ENCODE data around the gene PRR11.
A peak's percentile ranks its signal among the peaks of the same experiment; 100 is the strongest.
"Not testable (repeated sequence)": the region's sequence is repeated elsewhere in the genome, so short reads cannot be mapped to it uniquely, and the experiment has no call there.

PRR11 gene

GRCh38 chr17:59151591-59151990 is 4.0 kb upstream of the PRR11 start:
- no peak for DNase-seq (ENCODE audit: low read depth)

DNA sequence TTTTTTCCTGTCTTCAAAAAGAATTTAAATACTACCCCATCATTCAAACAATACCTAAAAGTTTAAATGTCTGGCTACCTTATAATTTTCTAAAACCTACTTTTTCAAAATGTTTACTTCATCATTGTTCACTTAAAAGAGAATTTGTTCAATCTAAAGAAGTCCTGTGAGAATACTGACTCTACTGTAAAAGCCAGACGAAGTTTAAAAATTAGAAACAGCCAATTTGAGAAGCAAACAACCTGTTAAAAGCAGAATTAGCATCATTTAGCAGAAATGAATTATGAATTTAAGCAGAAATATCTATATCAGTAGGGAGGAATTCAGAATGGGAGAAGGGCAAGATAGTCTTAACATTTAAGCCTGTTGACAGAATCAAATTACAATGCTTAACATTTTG is 2.6 kb upstream of the PRR11 start:
- no peak for DNase-seq (ENCODE audit: low read depth)

GRCh38 chr17:59154292-59154720 is 1.2 kb upstream of the PRR11 start:
- DNase-seq (ENCODE audit: low read depth): peak; percentile 5

- peak; percentile 94 for DNase-seq (ENCODE audit: low read depth)
Observed at GRCh38 chr17:59154721-59155438, 666 bp upstream of the PRR11 start, which contains the start of gene SKA2. SKA2 (minus strand) TSS chr17:59155186; CDS start chr17:59155163, 23 bp downstream.

- no peak for DNase-seq (ENCODE audit: low read depth)
Observed at GRCh38 chr17:59160157-59161025, 4.8 kb downstream of the PRR11 start.

DNA sequence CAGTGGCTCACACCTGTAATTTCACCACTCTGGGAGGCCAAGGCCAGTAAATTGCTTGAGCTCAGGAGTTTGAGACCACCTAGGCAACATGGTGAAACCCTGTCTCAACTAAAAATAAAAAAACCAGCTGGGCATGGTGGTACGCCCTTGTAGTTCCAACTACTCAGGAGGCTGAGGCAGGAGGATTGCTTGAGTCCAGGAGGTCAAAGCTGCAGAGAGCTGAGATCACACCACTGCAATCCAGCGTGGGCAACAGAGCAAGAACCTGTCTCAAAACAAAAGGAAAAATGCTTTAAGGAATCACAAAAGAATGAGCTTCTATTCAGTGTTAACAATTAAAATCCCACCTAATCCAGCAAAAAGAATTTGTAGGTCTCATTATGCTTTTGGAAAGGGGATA is 5.9 kb downstream of the PRR11 start:
- no peak for DNase-seq (ENCODE audit: low read depth)

GRCh38 chr17:59165933-59166342 is 10.4 kb downstream of the PRR11 start:
- peak; percentile 6 for DNase-seq (ENCODE audit: low read depth)

GRCh38 chr17:59167571-59168001 is 12.0 kb downstream of the PRR11 start:
- DNase-seq (ENCODE audit: low read depth): no peak

DNA sequence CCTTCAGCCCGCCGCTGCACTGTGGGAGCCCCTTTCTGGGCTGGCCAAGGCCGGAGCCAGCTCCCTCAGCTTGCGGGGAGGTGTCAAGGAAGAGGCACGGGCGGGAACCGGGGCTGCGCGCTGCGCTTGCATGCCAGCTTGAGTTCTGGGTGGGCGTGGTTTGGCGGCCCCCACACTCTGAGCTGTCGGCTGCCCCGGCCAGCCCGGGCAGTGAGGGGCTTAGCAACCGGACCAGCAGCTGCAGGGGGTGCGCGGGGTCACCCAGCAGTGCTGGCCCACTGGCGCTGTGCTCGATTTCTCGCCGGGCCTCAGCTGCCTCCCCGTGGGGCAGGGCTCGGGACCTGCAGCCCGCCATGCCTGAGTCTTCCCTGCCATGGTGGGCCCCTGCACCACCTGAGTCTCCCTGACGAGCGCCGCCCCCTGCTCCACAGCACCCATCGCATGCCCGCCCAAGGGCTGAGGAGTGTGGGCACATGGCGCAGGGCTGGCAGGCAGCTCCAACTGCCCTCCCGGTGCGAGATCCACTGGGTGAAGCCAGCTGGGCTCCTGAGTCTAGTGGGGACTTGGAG is 17.0 kb downstream of the PRR11 start:
- no peak for DNase-seq (ENCODE audit: low read depth)

- no peak for DNase-seq (ENCODE audit: low read depth)
Observed at GRCh38 chr17:59174671-59175070, 19.1 kb downstream of the PRR11 start.

DNA sequence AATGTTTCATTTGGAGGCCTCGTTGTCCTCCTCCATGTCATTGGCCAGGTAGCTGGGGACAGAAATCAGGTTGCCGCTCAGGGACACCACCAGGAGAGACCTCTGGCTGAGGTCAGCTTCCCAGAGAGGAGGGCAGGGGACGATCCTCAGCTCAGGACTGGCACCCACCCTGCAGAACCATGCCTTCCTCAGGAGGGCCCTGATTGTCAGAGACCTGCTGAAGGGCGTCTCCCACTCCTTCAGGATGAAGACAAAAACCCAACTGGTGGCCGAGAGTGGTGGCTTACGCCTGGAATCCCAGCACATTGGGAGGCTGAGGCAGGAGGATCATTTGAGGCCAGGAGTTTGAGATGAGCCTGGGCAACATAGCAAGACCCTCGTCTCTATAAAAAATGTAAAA is 19.5 kb downstream of the PRR11 start:
- no peak for DNase-seq (ENCODE audit: low read depth)

GRCh38 chr17:59178266-59178985 is 22.9 kb downstream of the PRR11 start:
- DNase-seq (ENCODE audit: low read depth): no peak

DNA sequence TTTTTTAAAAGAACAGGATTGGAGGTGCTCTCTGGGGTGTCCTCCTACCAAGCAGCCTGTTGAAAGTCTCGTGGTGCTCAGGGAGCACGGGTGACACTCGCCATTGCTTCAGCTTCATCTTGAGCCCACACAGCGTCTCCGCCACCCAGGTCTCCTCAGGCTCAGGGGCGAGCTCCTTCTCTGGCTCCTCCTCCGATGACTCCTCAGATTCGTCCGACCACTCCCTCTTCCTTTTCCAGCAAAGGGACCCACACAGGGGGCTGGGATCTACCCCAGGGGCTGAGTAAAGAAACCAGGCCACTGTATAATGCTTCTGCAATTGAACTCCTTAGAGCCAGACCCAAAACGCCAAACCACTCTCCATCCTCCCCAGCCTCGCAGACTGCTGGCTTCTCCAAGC is 24.1 kb downstream of the PRR11 start:
- DNase-seq (ENCODE audit: low read depth): not testable (repeated sequence)

DNA sequence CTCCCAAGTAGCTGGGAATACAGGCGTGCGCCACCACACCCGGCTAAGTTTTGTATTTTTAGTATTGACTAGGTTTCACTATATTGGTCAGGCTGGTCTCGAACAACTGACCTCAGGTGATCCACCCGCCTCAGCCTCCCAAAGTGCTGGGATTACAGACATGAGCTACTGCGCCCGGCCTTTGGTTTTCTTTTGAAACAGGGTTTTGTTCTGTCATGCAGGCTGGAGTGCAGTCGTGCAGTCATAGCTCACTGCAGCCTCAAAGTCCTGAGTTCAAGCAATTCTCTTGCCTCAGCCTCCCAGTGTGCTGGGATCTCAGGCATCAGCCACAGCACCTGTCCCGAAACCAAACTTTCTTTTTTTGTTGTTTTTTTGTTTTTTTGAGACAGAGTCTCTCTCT is 25.1 kb downstream of the PRR11 start:
- DNase-seq (ENCODE audit: low read depth): no peak

DNA sequence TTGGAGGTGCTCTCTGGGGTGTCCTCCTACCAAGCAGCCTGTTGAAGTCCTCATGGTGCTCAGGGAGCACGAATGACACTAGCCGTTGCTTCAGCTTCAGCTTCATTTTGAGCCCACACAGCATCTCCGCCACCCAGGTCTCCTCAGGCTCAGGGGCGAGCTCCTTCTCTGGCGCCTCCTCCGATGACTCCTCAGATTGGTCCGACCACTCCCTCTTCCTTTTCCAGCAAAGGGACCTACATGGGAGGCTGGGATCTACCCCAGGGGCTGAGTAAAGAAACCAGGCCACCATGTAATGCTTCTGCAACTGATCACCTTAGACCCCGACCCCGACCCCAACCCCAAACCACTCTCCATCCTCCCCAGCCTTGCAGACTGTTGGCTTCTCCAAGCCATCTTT is 25.9 kb downstream of the PRR11 start:
- DNase-seq (ENCODE audit: low read depth): no peak

DNA sequence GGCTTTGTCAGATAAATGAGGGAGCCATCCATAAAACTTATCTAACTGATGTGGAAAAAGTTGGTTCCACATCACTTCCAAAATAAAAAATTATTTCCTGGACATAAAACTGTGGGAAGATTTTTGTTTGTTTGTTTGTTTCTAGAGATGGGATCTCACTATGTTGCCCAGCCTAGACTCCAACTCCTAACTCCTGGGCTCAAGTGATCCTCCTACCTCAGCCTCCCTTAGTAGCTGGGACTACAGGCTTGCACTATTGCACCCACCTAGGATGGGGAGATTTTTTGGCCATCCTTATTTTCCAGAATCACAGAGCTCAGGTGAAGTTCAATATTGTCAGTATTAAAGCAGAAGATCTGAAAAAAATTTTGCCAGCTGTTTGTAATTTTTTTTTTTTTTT is 30.5 kb downstream of the PRR11 start:
- no peak for DNase-seq (ENCODE audit: low read depth)

GRCh38 chr17:59186850-59187249 is 31.3 kb downstream of the PRR11 start:
- no peak for DNase-seq (ENCODE audit: low read depth)

DNA sequence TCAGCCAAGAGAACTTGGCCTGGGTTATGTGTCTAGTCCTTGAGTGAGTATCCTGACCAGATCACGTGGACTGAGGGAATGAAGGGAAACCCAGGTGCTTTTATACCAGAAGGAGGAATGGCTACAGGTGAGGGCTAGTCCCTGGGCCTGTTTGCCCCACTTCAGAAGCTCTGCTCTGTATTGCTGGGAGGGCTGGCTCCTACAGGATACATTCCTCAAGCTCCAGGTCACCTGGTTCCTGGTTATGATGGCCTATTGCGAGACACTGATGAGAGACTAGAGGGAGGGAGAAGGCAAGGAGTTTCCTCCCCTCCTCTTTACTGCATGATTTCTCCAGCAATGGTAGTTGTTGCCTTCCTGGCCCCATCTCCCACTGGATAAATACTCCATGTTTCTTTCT is 35.3 kb downstream of the PRR11 start:
- no peak for DNase-seq (ENCODE audit: low read depth)

GRCh38 chr17:59193336-59193862 is 37.9 kb downstream of the PRR11 start:
- no peak for DNase-seq (ENCODE audit: low read depth)

DNA sequence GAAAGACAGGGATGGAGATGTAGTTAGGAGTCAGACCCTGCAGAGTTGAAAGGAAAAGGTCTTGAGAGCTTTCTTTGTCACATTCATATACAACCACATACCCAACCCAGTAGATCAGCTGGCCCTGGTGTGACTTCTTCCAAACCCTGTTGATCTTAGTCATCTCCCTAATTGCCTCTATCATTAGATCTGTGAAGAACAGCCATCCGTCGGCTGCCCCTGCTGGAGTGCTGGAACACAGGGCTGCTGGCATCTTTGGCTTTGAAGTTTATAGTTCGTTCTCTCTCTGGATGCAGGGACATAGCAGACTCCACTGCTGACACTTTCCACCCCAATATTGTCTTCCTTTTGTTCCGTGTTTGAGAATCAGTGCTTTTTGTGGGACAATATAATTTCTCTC is 43.9 kb downstream of the PRR11 start:
- no peak for DNase-seq (ENCODE audit: low read depth)

DNA sequence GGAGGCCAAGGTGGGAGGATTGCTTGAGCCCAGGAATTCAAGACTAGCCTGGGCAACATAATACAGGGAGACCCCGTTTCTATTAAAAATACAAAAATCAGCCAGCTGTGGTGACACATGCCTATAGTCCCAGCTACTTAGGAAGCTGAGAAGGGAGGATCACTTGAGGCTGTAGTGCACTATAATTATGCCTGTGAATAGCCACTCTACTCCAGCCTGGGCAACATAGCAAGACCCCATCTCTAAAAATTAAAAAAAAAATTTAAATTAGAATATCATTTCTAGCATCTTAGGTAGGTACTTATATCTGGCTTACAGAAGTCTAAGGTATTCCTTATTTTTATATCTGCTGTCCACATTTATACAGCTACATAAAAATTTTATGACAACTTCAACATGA is 46.8 kb downstream of the PRR11 start:
- no peak for DNase-seq (ENCODE audit: low read depth)

DNA sequence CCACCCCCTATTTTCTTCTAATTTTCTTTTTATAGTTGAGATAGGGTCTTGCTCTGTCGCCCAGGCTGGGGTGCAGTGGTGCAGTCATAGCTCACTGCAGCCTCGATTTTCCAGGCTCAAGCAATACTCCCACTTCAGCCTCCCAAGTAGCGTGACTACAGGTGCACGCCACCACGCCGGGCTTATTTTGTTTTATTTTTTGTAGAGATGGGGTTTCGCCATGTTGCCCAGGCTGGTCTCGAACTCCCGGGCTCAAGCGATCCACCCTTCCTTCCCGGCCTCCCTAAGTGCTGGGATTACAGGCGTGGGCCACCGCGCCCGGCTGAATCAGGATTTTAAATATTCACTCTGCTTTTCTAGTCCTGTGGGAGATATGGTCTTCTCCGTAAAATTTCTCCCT is 63.8 kb downstream of the PRR11 start:
- DNase-seq (ENCODE audit: low read depth): no peak

Measured in activated T-helper 1 cell treated with Interleukin-2 at 50 U/mL for 16 hours (primary cell).